Left hindlimb (tissue), 1 donor: ENCODE measurements around the gene RABEP1.

Source experiments
- DNase-seq: peaks from one replicate; pipeline ENCODE4 v3.0.0-alpha.2; 2018

RABEP1 gene

DNA sequence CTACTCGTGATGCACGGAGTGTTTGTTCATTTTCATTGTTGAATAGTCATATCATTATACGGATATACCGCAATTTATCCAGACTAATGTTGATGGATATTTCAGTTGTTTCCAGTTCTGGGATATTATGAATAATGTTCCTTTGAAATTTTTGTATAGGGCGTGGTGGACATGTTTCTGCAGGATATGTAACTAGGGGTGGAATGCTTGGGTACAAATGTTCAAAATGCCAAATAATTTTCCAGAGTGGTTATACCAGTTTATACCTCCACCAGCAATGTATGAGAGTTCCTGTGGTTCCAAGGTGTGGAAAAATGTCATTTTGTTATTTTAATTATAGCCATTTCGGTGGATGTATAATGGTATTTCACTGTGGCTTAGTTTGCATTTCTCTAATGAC is 83.7 kb downstream of the RABEP1 start:
- no peak for DNase-seq

DNA sequence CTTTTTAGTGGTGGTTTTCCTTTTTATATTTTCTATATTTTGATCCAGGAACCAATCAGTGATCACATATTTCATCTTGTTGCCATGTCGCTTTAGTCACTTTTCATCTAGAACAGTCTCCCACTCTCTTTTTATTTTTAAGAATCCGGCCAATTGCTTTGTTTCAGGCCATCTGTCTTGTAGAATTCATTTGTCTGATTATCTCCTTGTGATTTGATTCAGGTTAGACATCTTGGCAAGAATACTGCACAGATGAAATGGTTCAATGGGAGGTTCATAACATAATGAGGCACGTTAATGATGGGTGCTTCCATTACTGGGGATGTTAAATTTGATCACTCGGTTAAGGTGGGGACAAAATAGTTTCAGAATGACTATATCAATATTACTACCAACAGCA is 88.3 kb downstream of the RABEP1 start:
- DNase-seq = no peak

- no peak for DNase-seq
Observed at GRCh38 chr17:5373112-5373511, 91.0 kb downstream of the RABEP1 start.

- DNase-seq = no peak
Observed at GRCh38 chr17:5378566-5379207, 96.6 kb downstream of the RABEP1 start.

DNA sequence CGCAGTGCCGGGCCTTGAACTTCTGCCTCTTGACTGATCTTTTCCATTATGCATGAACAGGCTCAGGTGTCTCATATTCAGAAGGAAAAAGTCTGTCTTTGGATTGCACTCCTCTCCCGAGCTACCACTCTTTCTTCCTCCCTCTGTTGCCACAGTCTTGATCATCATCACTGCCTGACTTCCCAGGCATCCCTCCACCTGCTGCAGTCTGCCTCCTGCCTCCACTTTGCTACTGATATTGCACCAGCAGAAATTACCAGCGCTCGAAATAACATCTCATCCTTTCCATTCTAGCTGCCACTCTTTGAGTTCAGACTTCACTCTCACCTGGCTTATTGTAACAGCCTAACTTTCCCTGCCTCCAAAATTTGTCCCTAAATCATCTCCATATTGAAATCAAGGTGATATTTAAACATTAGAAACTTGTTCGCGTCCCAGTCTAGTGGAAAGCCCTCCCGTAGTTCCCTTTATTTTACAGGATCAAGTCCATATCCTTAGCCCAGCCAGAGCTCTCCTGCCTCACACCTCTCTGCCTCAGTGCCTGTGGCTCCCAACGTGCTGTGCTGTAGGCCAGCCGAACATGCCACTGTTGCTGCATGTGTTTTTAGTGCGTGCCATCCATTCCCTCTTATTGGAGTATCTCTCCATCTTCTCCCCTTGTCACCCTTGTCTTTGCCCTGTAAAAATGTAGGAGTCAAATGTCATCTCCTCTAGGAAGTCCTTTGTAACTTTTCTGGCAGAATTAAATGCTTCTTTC is 97.4 kb downstream of the RABEP1 start:
- DNase-seq = no peak

GRCh38 chr17:5380491-5381135 is 98.5 kb downstream of the RABEP1 start:
- DNase-seq = no peak

DNA sequence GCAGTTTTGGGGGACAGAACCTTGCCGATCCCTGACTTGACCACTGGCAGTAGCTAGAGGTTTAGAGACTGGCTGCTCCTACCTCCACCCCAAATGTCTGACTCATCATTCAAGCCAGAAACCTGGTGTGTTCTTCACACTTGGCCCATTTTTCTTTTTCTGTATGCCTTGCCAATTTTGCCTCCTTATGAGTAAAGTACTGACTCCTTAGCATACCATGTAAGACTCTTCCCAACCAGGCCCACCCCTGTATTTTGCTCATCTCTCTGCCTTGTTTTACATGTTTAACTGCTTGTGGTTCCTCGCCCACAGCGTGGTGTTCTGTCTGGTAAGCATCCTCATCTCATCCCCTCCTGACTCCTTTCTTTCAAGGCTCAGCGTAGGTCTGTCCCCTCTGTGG is 99.5 kb downstream of the RABEP1 start:
- DNase-seq = no peak

DNA sequence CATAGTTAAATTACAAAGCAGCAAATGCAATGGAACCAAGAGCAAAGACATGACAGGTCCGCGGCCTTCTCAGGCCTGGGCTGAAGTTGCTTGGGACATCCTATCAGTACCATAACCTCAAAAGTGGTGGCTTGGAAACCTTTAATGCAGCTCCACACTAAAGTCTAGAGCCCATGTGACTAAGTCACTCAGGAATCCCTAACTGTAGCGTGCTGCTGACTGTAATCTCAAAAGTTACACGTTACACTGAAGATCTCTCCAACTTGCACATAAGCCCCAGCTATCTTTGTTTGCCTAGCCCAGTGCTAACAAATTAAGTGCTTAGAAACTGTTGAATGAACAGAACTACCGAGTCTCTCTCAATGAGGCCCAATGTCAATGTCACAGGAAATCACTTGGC is 109.6 kb downstream of the RABEP1 start:
- DNase-seq = no peak

DNA sequence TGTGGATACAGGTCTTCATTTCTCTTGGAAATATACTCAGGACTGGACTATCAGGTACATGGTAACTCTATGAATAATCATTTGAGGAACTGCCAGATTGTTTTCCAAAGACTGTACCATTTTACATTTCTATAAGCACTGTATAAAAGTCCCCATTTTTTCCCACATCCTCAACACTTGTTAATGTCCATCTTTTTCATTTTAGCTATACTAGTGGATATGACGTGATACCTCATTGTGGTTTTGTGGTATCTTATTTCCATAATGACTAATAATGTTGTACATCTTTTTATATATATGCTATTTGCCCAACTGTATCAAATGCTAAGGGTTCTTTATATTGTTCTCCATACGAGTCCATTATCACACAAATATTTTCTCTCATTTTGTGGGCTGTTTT is 114.5 kb downstream of the RABEP1 start:
- no peak for DNase-seq

GRCh38 chr17:5399767-5400166 is 117.7 kb downstream of the RABEP1 start:
- DNase-seq = no peak

- no peak for DNase-seq
Observed at GRCh38 chr17:5405400-5405799, 123.3 kb downstream of the RABEP1 start.

DNA sequence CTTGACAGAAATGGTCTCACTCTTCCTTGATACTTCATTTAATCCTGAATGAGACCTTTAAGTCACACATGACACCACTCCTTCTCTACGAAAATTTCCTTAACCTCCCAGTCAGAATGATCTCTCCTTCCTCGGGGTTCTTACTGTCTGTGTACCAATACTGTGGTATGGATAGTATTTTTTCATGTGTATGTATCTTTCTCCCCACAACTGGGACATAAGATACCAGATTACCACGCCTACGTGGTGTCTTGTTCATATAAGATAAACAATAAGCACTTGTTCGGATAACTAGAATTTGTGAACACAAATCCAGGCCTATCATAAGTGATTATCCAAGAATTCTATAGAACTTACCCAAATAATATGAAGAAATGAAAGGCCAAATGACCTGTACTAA is 126.1 kb downstream of the RABEP1 start:
- no peak for DNase-seq

DNA sequence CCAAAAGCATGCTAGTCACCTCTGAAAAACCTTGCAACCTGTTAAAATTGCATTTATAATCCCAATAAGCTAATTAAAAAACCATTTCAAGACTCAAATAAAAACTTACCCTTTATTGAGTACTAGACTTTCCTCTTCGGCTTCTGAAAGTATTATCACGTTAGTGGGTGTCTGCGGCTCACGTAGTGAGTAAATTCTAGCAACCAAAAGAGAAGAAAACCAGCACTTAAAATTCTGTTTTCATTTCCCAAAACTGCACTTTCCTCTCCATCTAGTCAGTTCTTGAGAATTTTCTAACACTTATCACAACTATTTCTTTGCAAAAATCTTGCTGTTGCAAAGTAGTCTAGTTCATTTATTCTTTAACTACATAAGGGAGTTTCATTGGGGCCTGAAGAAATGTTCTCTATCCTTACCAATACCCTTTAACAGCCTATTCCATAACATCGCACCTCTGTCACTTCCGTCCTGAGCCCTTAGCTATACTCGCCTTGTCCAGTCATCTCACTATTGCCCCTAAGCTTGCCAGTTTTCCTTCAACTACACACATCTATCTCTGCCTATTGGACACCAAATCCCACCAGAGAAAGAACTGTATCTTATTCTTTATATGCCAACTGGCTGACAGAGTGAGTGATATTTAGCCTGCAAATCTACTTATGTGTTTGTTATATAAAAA is 128.6 kb downstream of the RABEP1 start:
- DNase-seq = no peak

DNA sequence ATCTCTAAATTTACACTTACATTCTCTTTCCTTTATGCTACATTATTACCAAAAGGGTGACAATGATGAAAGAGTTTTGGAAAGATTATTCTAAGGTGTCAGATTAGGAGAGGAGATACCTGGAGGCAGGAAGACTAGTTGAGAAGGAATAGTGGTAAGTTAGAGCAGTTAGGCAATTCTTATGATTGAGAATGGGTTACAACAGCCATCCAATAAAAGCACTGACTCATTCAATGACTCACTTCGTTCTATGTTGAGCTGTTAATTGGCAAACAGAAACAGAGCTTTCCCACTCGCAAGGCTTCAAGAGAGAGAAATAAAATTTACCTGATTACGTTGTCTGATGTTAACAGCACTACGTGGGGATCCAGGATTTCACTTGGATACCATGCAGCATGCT is 131.6 kb downstream of the RABEP1 start:
- DNase-seq = no peak

GRCh38 chr17:5416901-5417300 is 134.8 kb downstream of the RABEP1 start:
- DNase-seq = no peak

GRCh38 chr17:5418858-5419355 is 136.8 kb downstream of the RABEP1 start:
- DNase-seq = no peak

DNA sequence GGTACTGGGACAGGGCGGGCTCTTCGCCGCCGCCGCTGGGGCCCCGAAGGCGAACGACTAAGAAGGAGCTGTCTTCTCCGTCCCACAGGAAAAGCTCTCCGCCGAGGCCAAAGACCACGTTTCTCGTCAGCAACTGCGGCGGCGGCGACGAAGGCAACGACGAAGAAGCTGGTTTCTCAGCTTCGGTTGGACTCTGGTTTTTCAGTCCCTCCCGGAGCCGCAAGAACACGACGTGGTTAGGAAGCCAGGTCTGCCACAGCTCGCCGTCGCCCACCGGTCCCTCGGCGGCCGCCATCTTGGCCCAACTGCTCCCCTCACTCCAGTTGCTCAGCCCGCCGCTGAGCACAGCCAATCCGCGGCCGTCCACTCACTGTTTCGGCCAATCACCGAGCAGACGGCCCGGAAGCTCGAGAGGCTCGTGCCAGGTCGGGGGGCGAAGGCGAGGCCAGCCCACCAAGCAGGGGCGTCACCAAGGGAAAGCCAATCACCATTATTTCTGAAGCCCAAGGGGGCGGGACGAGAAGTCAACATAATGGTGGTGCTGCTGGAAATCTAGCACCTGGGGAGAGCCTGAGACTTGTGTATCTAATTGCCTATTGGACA is 137.4 kb downstream of the RABEP1 start, which contains the start of gene NUP88:
TSS of gene NUP88 (minus strand) at position 307 of the 603 bp plus-strand sequence. CDS start at position 295, 12 bp downstream.
- peak; percentile 99 for DNase-seq

DNA sequence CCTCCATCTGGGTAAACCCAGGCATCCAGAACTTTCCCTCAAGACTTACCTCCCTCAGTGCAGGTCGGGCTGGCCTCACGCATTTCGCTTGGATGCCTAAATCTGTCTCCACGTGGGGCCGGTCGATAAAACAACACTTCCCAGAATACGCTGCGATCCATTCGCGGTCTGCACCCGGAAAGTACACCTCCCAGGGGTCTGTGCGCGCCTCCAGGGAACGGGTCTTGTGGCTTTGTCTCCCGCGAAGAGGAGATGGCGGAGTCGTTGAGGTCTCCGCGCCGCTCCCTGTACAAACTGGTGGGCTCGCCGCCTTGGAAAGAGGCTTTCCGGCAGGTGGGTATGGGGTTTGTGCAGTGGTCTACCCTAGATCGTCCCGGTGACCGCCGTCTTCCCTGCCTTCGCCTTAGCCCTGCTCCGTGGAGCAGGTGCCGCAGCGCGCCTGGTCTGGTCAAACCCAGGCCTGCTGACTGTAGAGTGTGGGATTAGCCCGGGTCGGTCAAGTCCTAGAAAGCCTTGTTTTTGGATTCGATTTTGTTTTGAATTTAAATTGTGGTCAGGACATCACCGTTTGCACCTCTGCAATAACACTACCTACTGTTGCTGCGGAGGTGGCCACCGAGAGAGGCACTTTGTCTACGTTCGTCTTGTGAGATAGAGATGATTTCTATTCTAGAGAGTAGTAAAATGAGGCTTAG is 138.0 kb downstream of the RABEP1 start, which contains the start of gene RPAIN:
TSS of gene RPAIN (plus strand) at position 224 of the 695 bp plus-strand sequence. CDS start at position 253, 29 bp downstream.
- DNase-seq = peak; percentile 89

DNA sequence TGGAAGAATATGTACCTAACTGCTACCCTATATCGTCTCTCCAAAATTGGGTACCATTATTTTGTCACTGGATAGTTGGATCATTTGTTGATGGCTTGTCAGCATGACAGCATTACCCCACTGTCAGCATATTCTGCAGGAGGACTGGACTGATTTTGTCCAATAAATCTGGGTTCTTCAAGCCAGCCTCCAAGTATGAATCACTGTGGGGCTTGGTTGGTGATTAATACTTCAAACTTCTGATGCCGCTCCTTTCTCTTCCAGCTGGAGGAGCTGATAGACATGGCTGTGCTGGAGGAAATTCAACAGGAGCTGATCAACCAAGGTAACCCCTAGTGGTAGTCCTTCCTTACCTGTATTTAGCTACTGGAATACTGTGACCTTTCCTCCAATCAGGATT is 140.4 kb downstream of the RABEP1 start:
- no peak for DNase-seq

DNA sequence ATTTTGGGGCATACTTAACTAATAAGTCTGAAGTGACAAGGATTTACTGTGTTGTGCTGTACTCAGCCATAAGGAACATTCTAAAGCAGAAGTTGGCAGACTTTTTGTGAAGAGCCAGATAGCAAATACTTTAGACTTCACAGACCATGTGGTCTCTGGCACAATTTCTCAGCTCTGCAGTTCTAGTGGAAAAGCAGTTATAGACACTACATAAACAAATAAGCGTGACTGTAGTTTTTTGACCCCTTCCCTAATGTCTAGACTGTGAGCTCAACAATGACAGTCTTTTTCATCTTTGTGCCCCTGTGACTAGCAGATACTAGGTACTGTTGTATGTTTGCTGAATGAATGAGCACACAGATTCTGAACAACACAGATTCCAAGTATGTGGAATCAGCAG is 142.8 kb downstream of the RABEP1 start:
- DNase-seq = no peak

GRCh38 chr17:5425826-5426225 is 143.7 kb downstream of the RABEP1 start:
- DNase-seq = no peak
